ENCODE results near the gene PCDHA13. TPM values are rescaled to one million over a fixed set of nuclear protein-coding genes. Genes with fewer than 3 reads are reported as not detected.
"Not testable (repeated sequence)": the region's sequence is repeated elsewhere in the genome, so short reads cannot be mapped to it uniquely, and the experiment has no call there.

The PCDHA13 gene
- total and polyA plus RNA-seq, 10 donors, result 0.20 to 0.79 (median 0.29) TPM; not detected in 3

- Histone ChIP-seq H3K9me3 (peaks cover 0 to 53% (median 33%) of the 10 kb centered on the region in 8 donors), H3K4me3 (no peak overlapping the region), H3K27ac (no peak overlapping the region), H3K27me3 (replicated peaks in 1 of 7) (peaks cover 0 to 87% (median 5%) of the 10 kb centered on the region in 7 donors), H3K36me3 (no peaks in the 10 kb centered on the region), H3K4me1 (no peaks in the 10 kb centered on the region)
- 48 to 65% (median 53%) methylated on average over 53 to 87 of the region's 87 CpGs; no CpG with 5 or more reads in 1 of the 5 donors for WGBS, 5 donors
- peak; percentile 69 for DNase-seq
- TF ChIP-seq POLR2A (IDR thresholded peaks at IDR 0.05), result no peak
- no peak for TF ChIP-seq POLR2AphosphoS5 (IDR thresholded peaks at IDR 0.05)
- TF ChIP-seq CTCF (IDR thresholded peaks at IDR 0.05 in 8 of 11, conservative IDR thresholded peaks at IDR 0.05 in 3 of 11), result no peak
- intact Hi-C loops (cut with DNase I; ENCODE audit: low total_unique reads), result no loop called here
Observed at GRCh38 chr5:140842798-140843733, 38.9 kb upstream of the PCDHA13 start.

GRCh38 chr5:140848139-140849102, 33.5 kb upstream of the PCDHA13 start, which contains the start of gene PCDHA9:
Gene PCDHA9, plus strand, starts transcription at chr5:140848382. Its CDS starts 114 bp downstream, at chr5:140848496.
- WGBS, 5 donors, result 21 to 30% (median 28%) methylated on average over 15 to 46 of the region's 48 CpGs; no CpG with 5 or more reads in 1 of the 5 donors
- intact Hi-C loops (cut with DNase I; ENCODE audit: low total_unique reads); H3K36me3 ChIP-seq; DNase-seq; H3K27ac ChIP-seq; H3K4me1 ChIP-seq: not testable (repeated sequence)
- Histone ChIP-seq H3K9me3 (peaks cover 0 to 57% (median 19%) of the 10 kb centered on the region in 8 donors), H3K27me3 (replicated peaks in 1 of 7) (peaks cover 0 to 79% (median 9%) of the 10 kb centered on the region in 7 donors), H3K4me3 (peak within 1 kb of the TSS in 1 of 8 donors; percentile 9)

GRCh38 chr5:140849831-140850634, 31.9 kb upstream of the PCDHA13 start:
- H3K27ac ChIP-seq; H3K36me3 ChIP-seq; intact Hi-C loops (cut with DNase I; ENCODE audit: low total_unique reads); H3K4me3 ChIP-seq; H3K4me1 ChIP-seq; DNase-seq: not testable (repeated sequence)
- WGBS, 5 donors, result 44 to 61% (median 54%) methylated on average over 53 to 101 of the region's 101 CpGs; no CpG with 5 or more reads in 1 of the 5 donors
- peaks cover 0 to 76% (median 10%) of the 10 kb centered on the region in 7 donors for H3K27me3 ChIP-seq (replicated peaks in 1 of 7)
- H3K9me3 ChIP-seq, result peaks cover 0 to 52% (median 20%) of the 10 kb centered on the region in 8 donors

- Histone ChIP-seq H3K36me3 (no peaks in the 10 kb centered on the region), H3K9me3 (peaks cover 0 to 62% (median 37%) of the 10 kb centered on the region in 8 donors), H3K27ac (no peak within 1 kb of the TSS), H3K27me3 (replicated peaks in 1 of 7) (peaks cover 0 to 64% (median 6%) of the 10 kb centered on the region in 7 donors), H3K4me1 (no peaks in the 10 kb centered on the region), H3K4me3 (peak within 1 kb of the TSS in 2 of 8 donors; percentile 27 to 43)
- WGBS, 5 donors, result 24 to 37% (median 29%) methylated on average over 37 to 44 of the region's 44 CpGs; no CpG with 5 or more reads in 1 of the 5 donors
- intact Hi-C loops (cut with DNase I; ENCODE audit: low total_unique reads), result no loop called here
- no peak for DNase-seq
- no peak for TF ChIP-seq POLR2AphosphoS5 (IDR thresholded peaks at IDR 0.05)
- no peak for TF ChIP-seq POLR2A (IDR thresholded peaks at IDR 0.05)
- TF ChIP-seq CTCF (IDR thresholded peaks at IDR 0.05 in 8 of 11, conservative IDR thresholded peaks at IDR 0.05 in 3 of 11), result peak in 1 of 11 experiments; percentile 25
Observed at GRCh38 chr5:140855772-140856674, 25.9 kb upstream of the PCDHA13 start, which contains the start of gene PCDHA10. Gene PCDHA10, plus strand, starts transcription at chr5:140855897. Its CDS starts 152 bp downstream, at chr5:140856049.
